Tibial nerve (tissue), 4 donors: ENCODE data around the gene SCPEP1. TPM values are rescaled to one million over a fixed set of nuclear protein-coding genes. Genes with fewer than 3 reads are reported as not detected.
A peak's percentile ranks its signal among the peaks of the same experiment; 100 is the strongest.

Experiments used
- DNase-seq, 2 donors: peaks; one replicate each; pipeline ENCODE4 v3.0.0-alpha.2; 2019; ENCODE audit warnings: low spot score in 2 of 2
- H3K27ac ChIP-seq, 4 donors: fragments of 200-600 bp; sonication (generic) in 3 of 4; one replicate each; pipeline ENCODE4 v1.5.1; 2017 to 2019; ENCODE audit warnings: mild to moderate bottlenecking in 1 of 4
- H3K27me3 ChIP-seq, 2 donors: fragments of 200-600 bp; sonication (generic) in 1 of 2; one replicate each; pipeline versions ENCODE4 v1.5.1 to v1.6.0; 2017 to 2019
- H3K36me3 ChIP-seq, 3 donors: fragments of 200-600 bp; sonication (generic); one replicate each; pipeline ENCODE4 v1.5.1; 2018 to 2019
- H3K4me1 ChIP-seq, 4 donors: fragments of 200-600 bp; sonication (generic) in 3 of 4; one replicate each; pipeline ENCODE4 v1.5.1; 2017 to 2019
- H3K4me3 ChIP-seq, 4 donors: fragments of 200-600 bp; sonication (generic) in 3 of 4; one replicate each; pipeline ENCODE4 v1.5.1; 2017 to 2019; ENCODE audit warnings: mild to moderate bottlenecking in 1 of 4, moderate library complexity in 1 of 4
- H3K9me3 ChIP-seq, 4 donors: fragments of 200-600 bp; sonication (generic) in 3 of 4; one replicate each; pipeline ENCODE4 v1.5.1; 2017 to 2019
- EP300 ChIP-seq, 2 donors: sonication (generic); formaldehyde crosslinking; IDR thresholded peaks; one replicate each; pipeline ENCODE4 v1.6.1; 2017; ENCODE audit warnings: antibody characterized with exemption in 2 of 2, mild to moderate bottlenecking in 1 of 2
- POLR2A ChIP-seq, 2 donors: fragments of 450-650 bp; IDR thresholded peaks; one replicate each; pipeline ENCODE4 v1.6.1; 2017; ENCODE audit warnings: antibody characterized with exemption in 2 of 2, mild to moderate bottlenecking in 2 of 2, moderate library complexity in 2 of 2
- WGBS, 2 donors: methylation state at CpG; one replicate each; pipeline ENCODE4 v1.1.5; 2018; 5-methylcytosine and 5-hydroxymethylcytosine counted together
- total RNA-seq, 4 donors: library from RNA; depleted of rRNA; stranded (reverse); fragments of >200 nt; gene quantifications; one replicate each; pipeline ENCODE4 v1.1.0, GENCODE V29; 2016
- TF ChIP-seq, protein P1 (sequence below), 5 experiments: fragments of 200-600 bp in 3 of 5; fragments of 450-650 bp in 2 of 5; sonication (generic) in 3 of 5; IDR thresholded peaks; one replicate each; pipeline ENCODE4 v1.5.1; 2016 to 2019; ENCODE audit warnings: antibody characterized with exemption in 5 of 5, mild to moderate bottlenecking in 3 of 5, moderate library complexity in 2 of 5

The SCPEP1 gene
- total RNA-seq, 4 donors from 2014 or later: 50.5 to 70.6 (median 57.2) TPM

- H3K4me3 ChIP-seq: no peak overlapping the region
- H3K36me3 ChIP-seq: no peaks in the 10 kb centered on the region
- H3K4me1 ChIP-seq: no peaks in the 10 kb centered on the region
- no peak for TF ChIP-seq POLR2A (IDR thresholded peaks at IDR 0.05)
- TF ChIP-seq, protein P1, sequence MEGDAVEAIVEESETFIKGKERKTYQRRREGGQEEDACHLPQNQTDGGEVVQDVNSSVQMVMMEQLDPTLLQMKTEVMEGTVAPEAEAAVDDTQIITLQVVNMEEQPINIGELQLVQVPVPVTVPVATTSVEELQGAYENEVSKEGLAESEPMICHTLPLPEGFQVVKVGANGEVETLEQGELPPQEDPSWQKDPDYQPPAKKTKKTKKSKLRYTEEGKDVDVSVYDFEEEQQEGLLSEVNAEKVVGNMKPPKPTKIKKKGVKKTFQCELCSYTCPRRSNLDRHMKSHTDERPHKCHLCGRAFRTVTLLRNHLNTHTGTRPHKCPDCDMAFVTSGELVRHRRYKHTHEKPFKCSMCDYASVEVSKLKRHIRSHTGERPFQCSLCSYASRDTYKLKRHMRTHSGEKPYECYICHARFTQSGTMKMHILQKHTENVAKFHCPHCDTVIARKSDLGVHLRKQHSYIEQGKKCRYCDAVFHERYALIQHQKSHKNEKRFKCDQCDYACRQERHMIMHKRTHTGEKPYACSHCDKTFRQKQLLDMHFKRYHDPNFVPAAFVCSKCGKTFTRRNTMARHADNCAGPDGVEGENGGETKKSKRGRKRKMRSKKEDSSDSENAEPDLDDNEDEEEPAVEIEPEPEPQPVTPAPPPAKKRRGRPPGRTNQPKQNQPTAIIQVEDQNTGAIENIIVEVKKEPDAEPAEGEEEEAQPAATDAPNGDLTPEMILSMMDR (IDR thresholded peaks at IDR 0.05): no peak
- TF ChIP-seq EP300 (IDR thresholded peaks at IDR 0.05): no peak
- WGBS, 2 donors: 75 to 81% methylated on average over 4 of the region's 4 CpGs
- peaks cover 0 to 6% (median 0%) of the 10 kb centered on the region in 4 donors for H3K9me3 ChIP-seq
- no peaks in the 10 kb centered on the region for H3K27me3 ChIP-seq
- no peak for DNase-seq
- H3K27ac ChIP-seq: no peak overlapping the region
Measured at GRCh38 chr17:57021226-57021940, 43.5 kb downstream of the SCPEP1 start.

DNA sequence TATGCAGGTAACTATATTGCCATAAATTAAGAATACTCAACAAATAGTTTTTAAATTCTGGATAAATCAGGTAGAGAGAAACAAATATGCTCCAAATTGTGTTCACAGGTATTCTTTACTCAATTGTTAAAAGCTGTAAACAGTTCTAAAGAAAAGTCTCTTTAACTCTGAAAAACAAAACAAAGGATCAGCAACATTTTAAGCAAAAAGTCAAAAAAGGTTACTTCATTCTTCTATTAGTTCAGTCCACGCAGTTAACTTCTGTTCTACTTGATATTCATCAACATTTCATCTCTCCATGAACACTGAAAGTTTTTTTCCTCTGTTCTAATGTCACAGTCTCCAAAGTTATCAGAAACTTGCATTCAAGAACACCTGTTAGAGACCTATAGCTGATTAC, 47.9 kb downstream of the SCPEP1 start:
- Histone ChIP-seq H3K36me3 (no peaks in the 10 kb centered on the region), H3K4me3 (no peak overlapping the region), H3K9me3 (peaks cover 0 to 13% (median 0%) of the 10 kb centered on the region in 4 donors), H3K27me3 (no peaks in the 10 kb centered on the region), H3K4me1 (no peaks in the 10 kb centered on the region), H3K27ac (no peak overlapping the region)
- 76 to 83% methylated on average over 1 of the region's 1 CpG for WGBS, 2 donors
- TF ChIP-seq, protein P1 (IDR thresholded peaks at IDR 0.05): no peak
- no peak for TF ChIP-seq EP300 (IDR thresholded peaks at IDR 0.05)
- no peak for TF ChIP-seq POLR2A (IDR thresholded peaks at IDR 0.05)
- no peak for DNase-seq

GRCh38 chr17:57027852-57028251, 49.9 kb downstream of the SCPEP1 start:
- Histone ChIP-seq H3K9me3 (peaks cover 0 to 13% (median 0%) of the 10 kb centered on the region in 4 donors), H3K36me3 (no peaks in the 10 kb centered on the region), H3K27me3 (no peaks in the 10 kb centered on the region), H3K4me3 (no peak overlapping the region), H3K27ac (no peak overlapping the region), H3K4me1 (no peaks in the 10 kb centered on the region)
- WGBS, 2 donors: 78 to 83% methylated on average over 1 of the region's 1 CpG
- no peak for DNase-seq
- TF ChIP-seq EP300 (IDR thresholded peaks at IDR 0.05) (no peak), POLR2A (IDR thresholded peaks at IDR 0.05) (no peak)
- TF ChIP-seq, protein P1 (IDR thresholded peaks at IDR 0.05): no peak

- 71 to 75% methylated on average over 8 of the region's 8 CpGs for WGBS, 2 donors
- Histone ChIP-seq H3K9me3 (peaks cover 0 to 7% (median 0%) of the 10 kb centered on the region in 4 donors), H3K36me3 (no peaks in the 10 kb centered on the region), H3K27me3 (peaks cover 0 to 2% of the 10 kb centered on the region in 2 donors), H3K4me1 (peaks cover 0 to 19% (median 2%) of the 10 kb centered on the region in 4 donors), H3K27ac (peak overlapping the region in 3 of 4 donors; percentile 8 to 42 (median 10)), H3K4me3 (no peak overlapping the region)
- no peak for TF ChIP-seq EP300 (IDR thresholded peaks at IDR 0.05)
- TF ChIP-seq, protein P1 (IDR thresholded peaks at IDR 0.05): no peak
- no peak for TF ChIP-seq POLR2A (IDR thresholded peaks at IDR 0.05)
- DNase-seq: no peak
Measured at GRCh38 chr17:57032343-57032742, 54.4 kb downstream of the SCPEP1 start.

DNA sequence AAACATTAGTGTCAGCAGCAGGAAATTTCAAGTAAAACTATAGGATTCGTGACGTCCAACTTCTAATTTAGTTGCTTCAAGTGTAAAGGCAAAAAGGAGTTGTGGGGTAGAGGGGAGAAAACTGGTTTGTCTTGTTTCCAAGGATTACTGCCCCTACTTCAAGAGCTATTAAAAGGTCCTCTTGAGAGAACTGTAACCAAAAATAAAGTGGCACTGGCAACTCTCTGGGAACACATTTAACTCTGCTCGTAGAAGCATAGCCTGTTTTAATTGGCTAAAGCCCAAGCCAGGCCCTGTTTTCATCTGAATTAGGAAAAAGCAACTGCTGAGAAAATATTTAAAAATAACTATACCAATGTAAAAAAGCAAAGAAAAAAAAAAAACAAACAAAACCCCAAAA, 55.4 kb downstream of the SCPEP1 start:
- peaks cover 0 to 2% (median 0%) of the 10 kb centered on the region in 4 donors for H3K9me3 ChIP-seq
- TF ChIP-seq POLR2A (IDR thresholded peaks at IDR 0.05) (no peak), EP300 (IDR thresholded peaks at IDR 0.05) (no peak)
- TF ChIP-seq, protein P1 (IDR thresholded peaks at IDR 0.05): no peak
- no peak for DNase-seq
- H3K4me1 ChIP-seq: peaks cover 0 to 19% (median 2%) of the 10 kb centered on the region in 4 donors
- WGBS, 2 donors: 21 to 23% methylated on average over 3 of the region's 3 CpGs
- H3K4me3 ChIP-seq: no peak overlapping the region
- H3K36me3 ChIP-seq: no peaks in the 10 kb centered on the region
- no peak overlapping the region for H3K27ac ChIP-seq
- H3K27me3 ChIP-seq: peaks cover 0 to 6% of the 10 kb centered on the region in 2 donors
